Smooth muscle cell (in vitro differentiated cells): ENCODE measurements around the gene PLXNB3. TPM values are rescaled to one million over a fixed set of nuclear protein-coding genes. Genes with fewer than 3 reads are reported as not detected.

Source experiments
- DNase-seq: peaks from one replicate; lab custom pipeline; 2025; ENCODE audit not compliant: unreplicated experiment; lab: John Stamatoyannopoulos, UW
- H2AFZ ChIP-seq: fragments of 200-600 bp; sonication (generic); 2 replicates; pipeline ENCODE4 v1.6.0; 2016; ENCODE audit warnings: antibody characterized with exemption, low read depth, mild to moderate bottlenecking
- H3F3A ChIP-seq: fragments of 200-600 bp; sonication (generic); 2 replicates; pipeline ENCODE4 v1.6.0; 2017; ENCODE audit warnings: antibody characterized with exemption, low read depth
- H3K27ac ChIP-seq: fragments of 200-600 bp; sonication (generic); 2 replicates; pipeline ENCODE4 v1.5.1; 2016; ENCODE audit warnings: low read depth, mild to moderate bottlenecking
- H3K27me3 ChIP-seq: fragments of 200-600 bp; sonication (generic); 2 replicates; pipeline ENCODE4 v1.6.1; 2016; ENCODE audit warnings: low read depth, mild to moderate bottlenecking
- H3K36me3 ChIP-seq: fragments of 200-600 bp; sonication (generic); 2 replicates; pipeline ENCODE4 v1.5.1; 2016; ENCODE audit warnings: low read depth
- H3K4me1 ChIP-seq: fragments of 200-600 bp; sonication (generic); 2 replicates; pipeline ENCODE4 v1.5.1; 2016; ENCODE audit warnings: low read depth
- H3K4me2 ChIP-seq: fragments of 200-600 bp; sonication (generic); 2 replicates; pipeline ENCODE4 v1.6.0; 2016; ENCODE audit warnings: mild to moderate bottlenecking
- H3K4me3 ChIP-seq: fragments of 200-600 bp; sonication (generic); 2 replicates; pipeline ENCODE4 v1.5.1; 2016; ENCODE audit warnings: mild to moderate bottlenecking
- H3K79me2 ChIP-seq: fragments of 200-600 bp; sonication (generic); 2 replicates; pipeline ENCODE4 v1.6.0; 2016; ENCODE audit warnings: low read depth, mild to moderate bottlenecking
- H3K9ac ChIP-seq: fragments of 200-600 bp; sonication (generic); 2 replicates; pipeline ENCODE4 v1.6.0; 2016; ENCODE audit warnings: low read depth
- H3K9me3 ChIP-seq: fragments of 200-600 bp; sonication (generic); replicated peaks from 2 replicates; pipeline ENCODE4 v1.5.1; 2016; ENCODE audit warnings: low read depth
- H4K20me1 ChIP-seq: fragments of 200-600 bp; sonication (generic); 2 replicates; pipeline ENCODE4 v1.6.0; 2016; ENCODE audit warnings: low read depth
- WGBS: methylation state at CpG from one replicate; pipeline ENCODE4 v1.1.7; 2016; ENCODE audit warnings: low lambda C conversion rate; 5-methylcytosine and 5-hydroxymethylcytosine counted together
- polyA plus RNA-seq: library from polyadenylated mRNA; unstranded; fragments of >200 nt; fragmentation: Nextera tagmentation; extraction: Ambion mirVana; gene quantifications from 2 replicates; pipeline ENCODE4 v1.2.1, GENCODE V29; 2016
- total RNA-seq: library from RNA; depleted of rRNA; stranded (reverse); fragments of >200 nt; gene quantifications from 2 replicates; pipeline ENCODE4 v1.2.3, GENCODE V29; 2014
- TF ChIP-seq, protein P1 (sequence below): fragments of 200-600 bp; sonication (generic); IDR thresholded peaks from 2 replicates; pipeline ENCODE4 v1.5.1; 2017; ENCODE audit warnings: borderline replicate concordance, mild to moderate bottlenecking, antibody characterized with exemption; ENCODE audit not compliant: insufficient read depth, poor library complexity, severe bottlenecking

The PLXNB3 gene
- total and polyA plus RNA-seq, 2 experiments from 2014 or later: 0.58 to 3.9 TPM

GRCh38 chrX:153732401-153732800 lies 31.6 kb upstream of the PLXNB3 start:
- H3K4me1 ChIP-seq: no peaks in the 10 kb centered on the region
- H3F3A ChIP-seq: no peaks in the 10 kb centered on the region
- TF ChIP-seq, protein P1, sequence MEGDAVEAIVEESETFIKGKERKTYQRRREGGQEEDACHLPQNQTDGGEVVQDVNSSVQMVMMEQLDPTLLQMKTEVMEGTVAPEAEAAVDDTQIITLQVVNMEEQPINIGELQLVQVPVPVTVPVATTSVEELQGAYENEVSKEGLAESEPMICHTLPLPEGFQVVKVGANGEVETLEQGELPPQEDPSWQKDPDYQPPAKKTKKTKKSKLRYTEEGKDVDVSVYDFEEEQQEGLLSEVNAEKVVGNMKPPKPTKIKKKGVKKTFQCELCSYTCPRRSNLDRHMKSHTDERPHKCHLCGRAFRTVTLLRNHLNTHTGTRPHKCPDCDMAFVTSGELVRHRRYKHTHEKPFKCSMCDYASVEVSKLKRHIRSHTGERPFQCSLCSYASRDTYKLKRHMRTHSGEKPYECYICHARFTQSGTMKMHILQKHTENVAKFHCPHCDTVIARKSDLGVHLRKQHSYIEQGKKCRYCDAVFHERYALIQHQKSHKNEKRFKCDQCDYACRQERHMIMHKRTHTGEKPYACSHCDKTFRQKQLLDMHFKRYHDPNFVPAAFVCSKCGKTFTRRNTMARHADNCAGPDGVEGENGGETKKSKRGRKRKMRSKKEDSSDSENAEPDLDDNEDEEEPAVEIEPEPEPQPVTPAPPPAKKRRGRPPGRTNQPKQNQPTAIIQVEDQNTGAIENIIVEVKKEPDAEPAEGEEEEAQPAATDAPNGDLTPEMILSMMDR: no peak
- DNase-seq: no peak
- H2AFZ ChIP-seq: no peak overlapping the region
- H3K79me2 ChIP-seq: peaks cover 7% of the 10 kb centered on the region
- no peaks in the 10 kb centered on the region for H4K20me1 ChIP-seq
- no peaks in the 10 kb centered on the region for H3K27me3 ChIP-seq
- H3K9ac ChIP-seq: no peak overlapping the region
- no peak overlapping the region for H3K4me3 ChIP-seq
- WGBS: 85% methylated on average over 13 of the region's 14 CpGs
- no peak overlapping the region for H3K4me2 ChIP-seq
- no peaks in the 10 kb centered on the region for H3K36me3 ChIP-seq
- no peaks in the 10 kb centered on the region for H3K9me3 ChIP-seq
- H3K27ac ChIP-seq: no peak overlapping the region

DNA sequence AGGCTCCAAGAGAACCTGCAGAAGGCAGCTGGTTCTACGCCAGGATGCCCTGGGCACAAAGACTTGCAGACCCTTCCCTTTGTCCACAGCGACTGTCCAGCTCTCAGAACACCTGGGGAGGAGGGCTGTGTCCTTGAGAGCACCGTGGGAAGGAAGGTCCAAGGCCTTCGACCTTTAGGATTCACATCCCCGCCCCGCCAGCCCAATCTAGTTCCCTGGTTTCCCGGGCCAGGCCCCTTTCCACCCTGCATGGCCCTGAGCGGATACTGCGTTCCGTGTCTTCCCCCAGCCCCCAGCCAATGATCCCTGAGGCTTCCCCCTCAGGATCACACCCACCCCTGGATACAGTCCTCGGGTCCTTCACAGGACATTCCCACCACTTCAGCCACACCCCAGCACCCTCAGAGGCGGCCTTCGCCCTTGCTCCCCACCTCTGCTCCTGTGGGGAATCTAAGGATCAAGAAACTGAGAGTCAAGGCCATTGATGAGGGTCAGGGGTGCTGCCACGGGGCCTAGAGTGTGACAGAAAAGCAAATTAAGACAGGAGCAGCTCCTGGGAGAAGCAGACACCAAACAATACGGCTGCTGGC lies 30.3 kb upstream of the PLXNB3 start:
- H3K27me3 ChIP-seq: no peaks in the 10 kb centered on the region
- no peaks in the 10 kb centered on the region for H3F3A ChIP-seq
- TF ChIP-seq, protein P1: no peak
- no peaks in the 10 kb centered on the region for H3K9me3 ChIP-seq
- no peak for DNase-seq
- H3K36me3 ChIP-seq: no peaks in the 10 kb centered on the region
- H3K27ac ChIP-seq: no peak overlapping the region
- no peaks in the 10 kb centered on the region for H4K20me1 ChIP-seq
- no peaks in the 10 kb centered on the region for H3K79me2 ChIP-seq
- H3K4me1 ChIP-seq: no peaks in the 10 kb centered on the region
- 78% methylated on average over 14 of the region's 15 CpGs for WGBS
- H3K4me2 ChIP-seq: no peak overlapping the region
- H3K4me3 ChIP-seq: no peak overlapping the region
- H3K9ac ChIP-seq: no peak overlapping the region
- no peak overlapping the region for H2AFZ ChIP-seq

- Histone ChIP-seq H3K9me3 (no peaks in the 10 kb centered on the region), H3K79me2 (no peaks in the 10 kb centered on the region), H2AFZ (no peak overlapping the region), H3K27me3 (no peaks in the 10 kb centered on the region), H3K36me3 (no peaks in the 10 kb centered on the region), H4K20me1 (no peaks in the 10 kb centered on the region), H3K9ac (no peak overlapping the region), H3F3A (no peaks in the 10 kb centered on the region), H3K4me1 (no peaks in the 10 kb centered on the region), H3K4me2 (no peak overlapping the region), H3K4me3 (no peak overlapping the region), H3K27ac (no peak overlapping the region)
- DNase-seq: no peak
- TF ChIP-seq, protein P1: no peak
- 79% methylated on average over 2 of the region's 2 CpGs for WGBS
Measured at GRCh38 chrX:153734871-153735270, 29.2 kb upstream of the PLXNB3 start.

- no peaks in the 10 kb centered on the region for H3F3A ChIP-seq
- no peaks in the 10 kb centered on the region for H3K27me3 ChIP-seq
- no peaks in the 10 kb centered on the region for H3K9me3 ChIP-seq
- DNase-seq: no peak
- H3K4me3 ChIP-seq: no peak overlapping the region
- 72% methylated on average over 9 of the region's 9 CpGs for WGBS
- no peak overlapping the region for H3K9ac ChIP-seq
- no peaks in the 10 kb centered on the region for H3K36me3 ChIP-seq
- no peaks in the 10 kb centered on the region for H3K79me2 ChIP-seq
- H4K20me1 ChIP-seq: no peaks in the 10 kb centered on the region
- H3K4me1 ChIP-seq: no peaks in the 10 kb centered on the region
- TF ChIP-seq, protein P1: no peak
- no peak overlapping the region for H2AFZ ChIP-seq
- H3K27ac ChIP-seq: no peak overlapping the region
- H3K4me2 ChIP-seq: no peak overlapping the region
Measured at GRCh38 chrX:153735274-153735673, 28.8 kb upstream of the PLXNB3 start.
